HG03108 (cell line): ENCODE measurements around the gene EPB41L2.
"Not testable (repeated sequence)": the region's sequence is repeated elsewhere in the genome, so short reads cannot be mapped to it uniquely, and the experiment has no call there.

Experiments used
- ATAC-seq: cut with Tn5 transposase; IDR thresholded peaks from one replicate; pipeline ENCODE4 v1.9.1; 2021; ENCODE audit warnings: moderate library complexity; ENCODE audit not compliant: unreplicated experiment

Gene EPB41L2

GRCh38 chr6:130958468-130958867 is 104.6 kb downstream of the EPB41L2 start:
- no peak for ATAC-seq

- ATAC-seq, result no peak
Observed at GRCh38 chr6:130955755-130956154, 107.3 kb downstream of the EPB41L2 start.

DNA sequence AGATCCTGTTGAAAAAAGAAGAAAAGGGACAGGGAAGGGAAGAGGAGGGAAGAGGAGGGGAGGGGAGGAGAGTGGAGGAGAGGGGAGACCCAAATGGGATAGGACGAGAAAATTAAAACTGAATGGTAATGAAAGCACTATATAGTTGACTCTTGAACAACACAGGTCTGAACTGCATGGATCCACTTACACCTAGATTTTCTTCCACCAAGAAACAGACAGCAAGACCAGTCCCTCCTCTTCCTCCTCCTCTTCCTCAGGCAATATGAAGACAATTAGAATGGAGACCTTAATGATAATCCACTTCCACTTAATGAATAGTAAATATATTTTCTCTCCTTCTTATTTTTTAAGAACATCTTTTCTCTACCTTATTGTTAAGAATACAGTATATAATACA is 113.5 kb downstream of the EPB41L2 start:
- ATAC-seq, result no peak

DNA sequence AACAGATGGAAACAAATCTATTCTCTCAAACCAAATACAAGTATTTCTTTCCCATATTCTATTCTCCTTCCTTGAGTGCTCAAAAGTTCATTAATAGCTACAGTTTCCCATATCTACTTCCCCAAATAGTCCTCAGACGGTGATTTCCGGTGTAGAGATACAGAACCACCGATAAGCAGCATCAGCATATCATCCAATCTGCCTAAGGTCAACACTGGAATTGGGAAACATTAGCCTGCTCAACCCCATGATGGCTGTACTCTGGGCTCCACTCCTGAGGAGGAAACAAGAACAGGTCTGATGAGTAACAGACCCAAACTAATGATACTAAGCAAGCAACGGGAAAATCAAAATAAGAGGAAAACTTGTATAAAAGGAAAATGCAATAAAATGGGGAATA is 115.6 kb downstream of the EPB41L2 start:
- no peak for ATAC-seq

GRCh38 chr6:130946076-130946475 is 117.0 kb downstream of the EPB41L2 start:
- ATAC-seq, result no peak

DNA sequence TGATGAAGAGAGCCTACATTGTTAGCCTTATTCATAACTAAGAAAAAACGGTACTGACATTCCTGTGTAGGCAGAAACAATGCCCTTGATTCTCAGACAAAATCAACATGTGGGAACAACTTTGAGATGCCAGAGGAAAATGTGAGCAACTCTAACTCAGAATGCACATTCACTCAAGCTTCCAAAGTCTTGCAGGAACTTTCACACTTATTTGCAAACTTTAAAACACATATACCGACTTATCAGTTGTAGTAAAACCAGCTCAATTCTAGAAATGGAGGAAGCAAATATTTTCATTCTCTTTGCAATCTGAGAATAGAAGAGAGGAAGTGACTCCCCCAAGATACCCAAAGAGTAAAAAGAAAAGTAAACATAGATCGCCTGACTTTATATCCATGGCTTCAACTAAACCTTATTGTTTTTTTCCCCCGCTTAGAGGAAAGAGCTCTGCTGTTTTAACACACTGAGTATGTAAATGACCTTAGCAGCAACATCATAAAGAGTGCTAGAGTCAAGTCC is 117.6 kb downstream of the EPB41L2 start:
- ATAC-seq, result no peak

DNA sequence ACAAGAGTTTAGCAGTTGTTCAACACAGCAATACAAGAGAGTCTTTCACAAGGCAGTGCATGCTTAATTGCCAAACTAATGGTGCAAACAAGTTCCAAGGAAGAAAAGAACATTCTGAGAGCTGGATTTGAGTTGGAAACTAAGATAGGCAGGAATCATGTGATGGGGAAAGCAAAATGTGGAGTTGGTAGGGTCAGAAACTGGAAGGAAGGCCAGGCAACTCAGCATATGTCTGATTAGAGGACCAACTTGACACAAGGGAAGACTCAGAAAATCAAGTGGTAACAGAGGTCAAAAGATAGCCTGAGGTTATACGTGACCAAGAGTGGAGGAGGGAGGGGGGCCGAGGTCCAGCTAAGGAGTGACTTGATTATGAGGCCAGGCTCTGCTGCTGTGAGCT is 118.6 kb downstream of the EPB41L2 start:
- no peak for ATAC-seq

DNA sequence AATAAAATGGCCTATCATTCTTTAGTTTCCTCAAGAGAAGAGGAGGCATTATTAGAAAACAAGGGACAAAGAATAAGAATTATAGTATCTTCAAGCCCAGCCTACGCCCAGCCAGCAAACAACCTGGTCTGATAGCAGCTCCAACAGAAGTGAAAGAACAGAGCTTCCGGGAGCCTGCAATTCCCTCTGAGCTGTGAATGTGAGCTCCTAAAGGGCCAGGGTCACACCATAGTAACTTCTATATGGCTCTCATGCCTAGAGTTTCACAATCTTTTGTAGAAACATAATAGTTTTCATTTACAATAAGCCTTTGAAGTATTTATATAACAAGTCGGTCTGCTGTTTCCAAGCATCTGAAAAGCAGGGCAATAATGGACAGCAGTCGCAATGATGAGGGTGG is 119.3 kb downstream of the EPB41L2 start:
- ATAC-seq, result no peak

DNA sequence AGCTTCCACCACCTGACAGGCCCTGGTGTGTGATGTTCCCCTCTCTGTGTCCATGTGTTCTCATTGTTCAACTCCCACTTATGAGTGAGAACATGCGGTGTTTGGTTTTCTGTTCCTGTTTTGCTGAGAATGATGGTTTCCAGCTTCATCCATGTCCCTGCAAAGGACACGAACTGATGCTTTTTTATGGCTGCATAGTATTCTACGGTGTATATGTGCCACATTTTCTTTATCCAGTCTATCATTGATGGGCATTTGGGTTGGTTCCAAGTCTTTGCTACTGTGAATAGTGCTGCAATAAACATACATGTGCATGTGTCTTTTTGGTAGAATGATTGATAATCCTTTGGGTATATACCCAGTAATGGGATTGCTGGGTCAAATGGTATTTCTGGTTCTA is 120.3 kb downstream of the EPB41L2 start:
- ATAC-seq, result not testable (repeated sequence)

GRCh38 chr6:130937942-130938604 is 125.0 kb downstream of the EPB41L2 start:
- ATAC-seq, result no peak

DNA sequence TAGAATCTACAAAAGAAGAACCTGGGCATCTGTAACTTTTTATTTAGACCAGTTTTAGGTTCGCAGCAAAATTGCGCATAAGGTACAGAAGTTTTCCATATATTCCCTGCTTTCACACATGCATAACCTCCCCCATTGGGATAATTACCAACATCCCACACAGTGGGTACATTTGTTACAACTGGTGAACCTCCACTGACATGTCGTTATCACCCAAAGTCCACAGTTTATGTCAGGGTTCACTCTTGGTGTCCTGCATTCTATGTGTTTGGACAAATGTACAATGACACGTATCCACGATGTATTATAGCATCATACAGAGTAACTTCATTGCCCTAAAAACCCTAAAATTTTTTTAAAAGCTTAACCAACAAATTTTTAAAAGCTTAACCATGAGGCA is 126.1 kb downstream of the EPB41L2 start:
- ATAC-seq, result no peak

- ATAC-seq, result no peak
Observed at GRCh38 chr6:130935978-130936377, 127.1 kb downstream of the EPB41L2 start.

GRCh38 chr6:130934848-130935585 is 128.0 kb downstream of the EPB41L2 start:
- no peak for ATAC-seq

DNA sequence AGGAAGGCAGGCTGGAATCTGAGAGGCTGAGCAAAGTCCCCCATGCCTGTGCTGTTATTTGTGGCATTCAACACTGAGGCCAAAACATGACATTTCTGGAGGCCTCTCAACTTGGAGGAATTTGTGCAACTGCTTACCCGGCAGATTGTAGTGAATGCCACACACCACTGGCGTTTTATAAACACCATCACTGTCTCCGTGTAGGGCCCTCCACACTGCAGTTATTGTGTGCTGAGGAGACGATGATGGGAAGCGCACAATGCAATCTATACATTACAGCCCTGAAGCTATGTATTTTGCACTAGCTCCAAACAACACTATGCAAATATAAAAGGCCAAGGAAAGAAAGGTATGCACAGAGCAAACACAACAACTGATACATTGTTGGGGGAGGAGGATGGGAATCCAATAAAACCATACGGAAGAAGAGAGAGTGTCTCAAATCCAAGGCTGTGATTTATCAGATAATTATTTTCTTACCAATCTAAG is 129.3 kb downstream of the EPB41L2 start:
- no peak for ATAC-seq

DNA sequence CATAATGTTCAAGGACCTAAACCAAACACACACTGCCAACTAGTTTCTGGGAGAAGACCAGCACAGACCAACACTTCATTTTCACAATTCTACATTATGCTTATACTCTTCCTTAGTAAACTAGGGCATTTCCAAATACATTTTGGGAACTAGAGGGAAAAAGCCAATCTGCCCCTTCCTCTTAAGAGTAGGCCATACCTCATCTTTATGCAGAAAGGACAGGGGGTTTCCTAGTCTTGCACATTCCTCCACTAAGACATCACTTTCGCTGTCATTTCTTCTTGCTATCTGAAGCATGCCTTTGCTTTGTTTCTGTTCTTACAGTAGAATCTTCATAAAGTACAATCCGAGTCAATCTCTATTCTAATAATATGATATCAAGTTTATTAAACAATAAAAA is 130.1 kb downstream of the EPB41L2 start:
- ATAC-seq, result no peak

DNA sequence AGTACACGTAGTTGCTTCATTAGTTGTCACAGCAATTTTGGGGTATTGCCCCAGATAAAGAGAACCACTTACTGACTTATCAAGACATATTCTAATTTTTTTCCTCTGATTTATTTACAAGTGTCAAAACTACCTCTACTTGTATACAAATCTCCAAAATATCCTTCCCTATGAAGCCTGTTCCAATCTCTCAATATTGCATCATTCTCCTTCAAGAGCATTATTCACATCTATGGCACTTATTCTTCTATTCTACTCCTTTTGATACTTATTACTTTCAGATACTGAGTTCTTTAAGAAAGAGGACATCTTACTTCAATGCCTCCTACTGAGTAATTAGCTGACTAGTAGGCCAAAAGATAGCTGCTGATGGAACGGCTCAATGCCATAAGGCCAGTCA is 130.6 kb downstream of the EPB41L2 start:
- ATAC-seq, result no peak

DNA sequence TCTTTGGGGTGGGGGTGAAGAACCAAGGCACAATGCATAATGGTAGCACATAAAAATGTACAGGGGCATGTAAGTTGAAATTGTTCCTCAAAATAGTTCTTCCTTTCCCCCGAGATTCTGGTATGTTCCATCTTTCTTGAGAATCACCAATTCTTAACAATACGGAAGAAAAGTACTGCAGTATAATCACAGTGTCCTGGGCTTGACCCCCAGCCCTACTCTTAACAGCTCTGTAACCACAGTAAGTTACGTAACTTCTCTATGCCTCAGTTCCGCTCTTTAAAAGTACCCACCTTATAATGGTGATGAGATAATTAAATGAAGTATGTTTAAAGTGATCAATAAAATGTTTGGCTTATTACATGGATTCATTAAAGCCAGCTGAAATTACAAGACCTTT is 131.4 kb downstream of the EPB41L2 start:
- ATAC-seq, result no peak

DNA sequence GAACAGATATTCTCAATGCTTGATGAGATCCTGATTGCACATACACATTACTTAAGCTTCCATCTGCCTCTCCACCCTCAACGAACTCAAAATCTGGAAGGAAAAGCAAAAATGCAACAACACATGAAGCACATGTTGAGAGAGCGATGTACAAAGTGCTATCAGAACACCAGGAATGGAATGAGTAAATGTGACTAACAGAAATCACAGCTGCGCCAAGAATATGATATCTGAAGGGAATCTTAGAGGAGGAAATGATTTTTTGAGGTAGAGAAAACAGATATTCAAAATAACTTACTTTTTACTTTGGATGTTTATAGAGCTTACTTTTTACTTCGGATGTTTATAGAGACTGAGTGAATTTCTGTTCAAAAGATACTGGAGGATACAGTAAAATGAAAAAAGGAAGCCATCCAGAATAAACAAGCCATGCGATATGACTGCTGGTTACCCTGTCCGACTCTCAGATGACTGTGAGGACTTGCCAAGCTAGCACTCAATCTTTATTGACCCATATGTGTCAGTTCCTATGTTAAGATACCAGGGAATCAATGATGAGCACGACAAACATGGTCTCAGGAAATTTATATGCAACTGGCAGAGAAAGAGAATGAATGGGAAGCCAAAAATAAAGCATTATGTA is 133.9 kb downstream of the EPB41L2 start:
- ATAC-seq, result no peak

GRCh38 chr6:130928158-130928912 is 134.7 kb downstream of the EPB41L2 start:
- no peak for ATAC-seq

DNA sequence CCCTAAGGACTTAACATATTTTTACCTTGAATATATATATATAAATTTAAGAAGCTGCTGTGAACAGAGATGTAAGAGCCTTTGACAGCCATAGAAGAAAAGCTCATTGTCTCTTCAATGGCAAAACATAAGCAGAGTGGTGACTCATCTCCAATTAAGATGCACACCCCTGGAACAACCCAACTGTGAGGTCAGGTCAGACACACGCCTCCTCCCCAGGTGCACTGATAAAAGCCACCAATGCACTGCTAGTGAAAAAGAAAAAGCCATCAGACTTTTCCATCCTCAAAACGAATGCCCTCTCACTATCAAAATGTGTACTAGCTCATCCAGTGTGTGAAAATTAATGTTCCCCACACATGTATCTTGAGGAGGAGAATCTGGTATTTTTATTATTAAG is 135.7 kb downstream of the EPB41L2 start:
- ATAC-seq, result no peak

DNA sequence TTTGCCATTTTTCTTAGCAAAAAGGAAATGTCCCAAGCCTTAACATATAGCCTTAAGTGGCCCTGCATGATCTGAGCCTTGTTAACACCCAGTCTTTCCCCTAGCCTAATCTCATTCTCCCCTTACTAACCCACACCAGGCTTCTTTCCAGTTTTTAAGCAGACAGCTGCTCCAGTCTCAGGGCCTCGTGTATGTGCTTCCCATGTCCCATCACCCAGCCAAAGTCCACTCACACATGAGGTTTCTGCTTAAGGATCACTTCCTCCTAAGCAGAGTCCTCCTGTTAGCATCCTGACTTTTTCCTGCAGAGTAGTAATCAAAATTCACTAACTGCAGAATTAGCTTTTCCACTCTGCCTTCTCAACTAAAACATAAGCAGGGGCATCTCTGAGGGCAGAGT is 139.7 kb downstream of the EPB41L2 start:
- ATAC-seq, result no peak
